H1 (cell line): ENCODE measurements around the gene P3H2. TPM values are rescaled to one million over a fixed set of nuclear protein-coding genes. Genes with fewer than 3 reads are reported as not detected.

Experiments used
- CREB1 ChIP-seq: IDR thresholded peaks from 2 replicates; pipeline ENCODE4 v1.6.1; 2012; ENCODE audit warnings: inconsistent platforms
- CTCF ChIP-seq, 3 experiments: IDR thresholded peaks; 1 replicate in 2 of 3; 2 replicates in 1 of 3; pipeline versions ENCODE4 v1.5.1 to v1.6.1; 2011; ENCODE audit warnings: low read length in 3 of 3, mild to moderate bottlenecking in 3 of 3, inconsistent platforms in 2 of 3, low read depth in 1 of 3, moderate library complexity in 1 of 3; ENCODE audit not compliant: insufficient read depth in 1 of 3; ENCODE audit errors: control extremely low read depth in 1 of 3
- polyA plus RNA-seq, 7 experiments: library from polyadenylated mRNA; depleted of rRNA in 3 of 7; stranded (reverse) in 5 of 7; unstranded in 2 of 7; fragments of >200 nt in 5 of 7; fragments of 200-250 nt in 2 of 7; gene quantifications; 1 replicate in 5 of 7; 2 replicates in 1 of 7; 4 replicates in 1 of 7; pipeline versions ENCODE4 v1.2.1 to v1.2.3, GENCODE V29; 2011 to 2013; ENCODE audit warnings: missing spikeins in 2 of 7, mixed read lengths in 2 of 7
- total RNA-seq: library from RNA; stranded (reverse); fragmentation: NEBNext Ultra II Directional; extraction: Animal tissue kit (Norgen Biotek cat#: 25700); gene quantifications from 2 replicates; pipeline ENCODE4 v1.2.1, GENCODE V29; 2021

Gene P3H2
- total and polyA plus RNA-seq, 2 of the 8 experiments (the other 6 are each of a cell fraction or from before 2014, with no cell fraction given): 40.5 to 60.4 TPM

- TF ChIP-seq CTCF (IDR thresholded peaks at IDR 0.05; ENCODE audit: control extremely low read depth in 1 of 3, insufficient read depth in 1 of 3, low read depth in 1 of 3, low read length in 3 of 3) (no peak), CREB1 (no peak)
Measured at GRCh38 chr3:190031887-190032752, 88.6 kb downstream of the P3H2 start (continued).
